Ascending aorta (tissue), 2 donors: ENCODE data around the gene TSC22D3. TPM values are rescaled to one million over a fixed set of nuclear protein-coding genes. Genes with fewer than 3 reads are reported as not detected.
A peak's percentile ranks its signal among the peaks of the same experiment; 100 is the strongest.

Experiments used
- DNase-seq, 2 donors: peaks; one replicate each; pipeline ENCODE4 v3.0.0-alpha.2; 2019; ENCODE audit warnings: low spot score in 2 of 2
- H3K27ac ChIP-seq, 2 donors: fragments of 200-600 bp; sonication (generic); one replicate each; pipeline ENCODE4 v1.5.1; 2016 to 2017; ENCODE audit warnings: mild to moderate bottlenecking in 1 of 2
- H3K27me3 ChIP-seq: fragments of 200-600 bp; sonication (generic); one replicate; pipeline ENCODE4 v1.5.1; 2017
- H3K36me3 ChIP-seq, 2 donors: fragments of 200-600 bp; sonication (generic); one replicate each; pipeline ENCODE4 v1.5.1; 2016
- H3K4me1 ChIP-seq, 2 donors: fragments of 200-600 bp; sonication (generic); one replicate each; pipeline ENCODE4 v1.5.1; 2016 to 2017; ENCODE audit warnings: mild to moderate bottlenecking in 1 of 2
- H3K4me3 ChIP-seq, 2 donors: fragments of 200-600 bp; sonication (generic); one replicate each; pipeline ENCODE4 v1.5.1; 2016 to 2017; ENCODE audit warnings: mild to moderate bottlenecking in 1 of 2
- H3K9me3 ChIP-seq, 2 donors: fragments of 200-600 bp; sonication (generic); one replicate each; pipeline ENCODE4 v1.5.1; 2016
- intact Hi-C: fragments of 100-400 bp; cut with DNase I; formaldehyde crosslinking; loops from one replicate; pipeline ENCODE4 v1.15.1; 2023
- total RNA-seq: library from RNA; depleted of rRNA; stranded (reverse); fragments of >200 nt; gene quantifications from one replicate; pipeline ENCODE4 v1.1.0, GENCODE V29; 2016
- TF ChIP-seq, protein P1 (sequence below), 3 experiments: fragments of 200-600 bp in 2 of 3; fragments of 450-650 bp in 1 of 3; sonication (generic) in 2 of 3; IDR thresholded peaks; one replicate each; pipeline ENCODE4 v1.5.1; 2016 to 2019; ENCODE audit warnings: antibody characterized with exemption in 3 of 3, mild to moderate bottlenecking in 1 of 3, moderate library complexity in 1 of 3

The TSC22D3 gene
- total RNA-seq, 1 donor from 2014 or later, result 630 TPM

DNA sequence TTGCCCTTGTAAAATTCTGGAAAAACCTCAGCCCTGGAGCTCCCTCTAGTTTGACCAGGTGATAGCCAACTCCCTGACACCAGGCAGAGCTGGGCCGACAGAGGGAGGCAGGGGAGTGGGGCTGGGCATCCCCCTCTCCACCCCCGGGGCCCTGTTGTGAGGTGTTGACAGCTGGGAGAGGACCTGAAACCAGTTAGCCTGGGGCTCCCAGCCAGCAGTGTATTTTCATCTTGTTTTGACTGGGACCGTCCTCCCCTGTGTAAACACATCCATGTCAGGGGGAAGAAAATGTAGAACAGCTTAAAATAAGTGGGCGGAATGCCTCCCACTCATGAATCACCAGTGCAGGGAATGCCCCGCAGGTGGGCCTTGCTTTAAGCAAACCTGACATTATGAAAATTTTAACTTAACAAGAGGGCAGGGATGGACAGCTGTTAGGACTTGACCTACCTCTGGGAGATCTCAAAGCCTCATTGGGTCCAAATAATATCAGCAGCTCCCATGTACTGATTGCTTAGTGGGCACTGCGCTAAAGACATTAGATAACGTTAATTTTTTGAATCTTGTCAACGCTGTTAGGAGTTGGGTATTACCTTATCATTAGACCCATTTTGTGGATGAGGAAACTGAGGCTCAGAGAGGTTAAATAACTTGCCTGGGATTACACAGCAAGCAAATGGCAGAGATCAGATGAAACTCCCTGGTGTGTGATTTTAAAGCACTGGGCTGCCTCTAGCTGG, 45.9 kb downstream of the TSC22D3 start:
- Histone ChIP-seq H3K4me3 (no peak overlapping the region), H3K4me1 (peaks cover 0 to 31% of the 10 kb centered on the region in 2 donors), H3K27ac (peak overlapping the region; percentile 76 to 82), H3K9me3 (no peaks in the 10 kb centered on the region), H3K36me3 (no peaks in the 10 kb centered on the region), H3K27me3 (no peaks in the 10 kb centered on the region)
- TF ChIP-seq, protein P1, sequence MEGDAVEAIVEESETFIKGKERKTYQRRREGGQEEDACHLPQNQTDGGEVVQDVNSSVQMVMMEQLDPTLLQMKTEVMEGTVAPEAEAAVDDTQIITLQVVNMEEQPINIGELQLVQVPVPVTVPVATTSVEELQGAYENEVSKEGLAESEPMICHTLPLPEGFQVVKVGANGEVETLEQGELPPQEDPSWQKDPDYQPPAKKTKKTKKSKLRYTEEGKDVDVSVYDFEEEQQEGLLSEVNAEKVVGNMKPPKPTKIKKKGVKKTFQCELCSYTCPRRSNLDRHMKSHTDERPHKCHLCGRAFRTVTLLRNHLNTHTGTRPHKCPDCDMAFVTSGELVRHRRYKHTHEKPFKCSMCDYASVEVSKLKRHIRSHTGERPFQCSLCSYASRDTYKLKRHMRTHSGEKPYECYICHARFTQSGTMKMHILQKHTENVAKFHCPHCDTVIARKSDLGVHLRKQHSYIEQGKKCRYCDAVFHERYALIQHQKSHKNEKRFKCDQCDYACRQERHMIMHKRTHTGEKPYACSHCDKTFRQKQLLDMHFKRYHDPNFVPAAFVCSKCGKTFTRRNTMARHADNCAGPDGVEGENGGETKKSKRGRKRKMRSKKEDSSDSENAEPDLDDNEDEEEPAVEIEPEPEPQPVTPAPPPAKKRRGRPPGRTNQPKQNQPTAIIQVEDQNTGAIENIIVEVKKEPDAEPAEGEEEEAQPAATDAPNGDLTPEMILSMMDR (IDR thresholded peaks at IDR 0.05), result peak in 1 of 3 experiments; percentile 4
- intact Hi-C loops, result no loop called here
- DNase-seq, result no peak

DNA sequence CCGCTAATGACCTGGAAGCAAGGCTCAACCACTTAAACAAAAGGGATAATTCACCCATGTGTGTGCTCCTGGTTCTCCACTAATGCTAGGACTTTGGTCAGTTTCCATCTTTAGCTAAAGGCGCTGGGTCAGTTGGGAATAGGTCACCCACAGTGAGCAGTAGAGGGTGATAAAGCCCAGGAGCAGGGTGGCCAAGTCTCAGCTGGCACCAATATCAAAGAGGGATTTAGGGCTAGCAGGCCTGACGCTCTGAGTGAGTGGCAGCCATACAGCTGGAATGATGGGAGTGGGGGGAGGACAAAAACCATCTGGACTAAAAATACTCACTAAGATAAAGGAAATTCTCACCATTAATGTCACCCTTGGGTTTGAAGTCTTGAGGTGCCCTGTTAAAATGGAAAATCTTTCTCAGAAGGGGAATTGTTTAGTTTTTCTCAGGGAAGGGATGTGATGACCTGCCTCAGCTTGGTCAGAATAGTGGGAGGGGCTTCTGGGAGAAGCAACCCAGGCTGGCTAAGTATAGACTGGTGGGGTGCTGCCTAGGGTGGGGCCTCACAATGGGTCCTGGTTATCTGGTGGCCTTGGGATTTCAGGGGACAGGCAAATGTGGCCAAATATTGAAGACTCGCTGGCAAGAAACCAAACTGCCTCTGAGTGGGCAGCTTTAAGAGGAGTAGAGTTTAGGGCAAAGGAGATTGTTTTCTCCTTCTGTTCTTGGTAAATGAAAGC, 47.1 kb downstream of the TSC22D3 start:
- intact Hi-C loops, result no loop called here
- peaks cover 0 to 31% of the 10 kb centered on the region in 2 donors for H3K4me1 ChIP-seq
- DNase-seq, result no peak

DNA sequence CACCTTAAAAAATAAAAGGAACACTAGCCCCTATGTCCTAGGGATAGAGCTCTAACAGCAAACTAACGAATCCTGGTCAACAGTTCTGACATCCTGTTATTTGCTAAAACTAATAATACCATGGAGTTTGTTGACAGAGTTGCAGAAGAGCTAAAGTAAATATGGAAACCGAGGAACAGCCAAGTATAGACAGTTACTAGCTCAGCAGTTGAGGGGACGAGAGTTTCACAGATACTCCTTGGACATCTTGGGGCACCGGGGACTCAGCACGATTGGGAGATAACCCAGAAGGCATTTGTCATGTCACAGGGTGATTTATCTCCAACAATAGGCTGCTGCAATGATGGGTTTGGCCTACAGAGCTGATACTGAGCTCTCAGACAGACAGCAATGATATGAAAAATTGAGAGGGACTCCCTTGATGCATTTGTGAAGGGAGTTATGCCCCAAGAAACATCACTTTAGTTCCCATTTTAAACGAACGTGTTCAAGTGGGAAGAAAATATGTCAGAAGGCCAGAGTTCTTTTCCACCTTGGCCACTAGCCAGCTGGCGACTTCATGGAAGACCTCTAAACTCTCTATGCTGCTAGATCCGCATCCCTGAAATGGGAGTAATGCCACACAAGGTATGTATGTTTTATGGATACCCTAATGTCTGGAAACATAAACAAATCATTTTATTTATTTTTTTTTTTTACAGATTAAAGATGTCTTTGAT, 48.6 kb downstream of the TSC22D3 start:
- Histone ChIP-seq H3K9me3 (no peaks in the 10 kb centered on the region), H3K36me3 (no peaks in the 10 kb centered on the region), H3K4me1 (peaks cover 0 to 31% of the 10 kb centered on the region in 2 donors), H3K4me3 (no peak overlapping the region), H3K27ac (peak overlapping the region in 1 of 2 donors; percentile 19), H3K27me3 (no peaks in the 10 kb centered on the region)
- TF ChIP-seq, protein P1 (IDR thresholded peaks at IDR 0.05), result no peak
- DNase-seq, result no peak
- intact Hi-C loops, result no loop called here

More for the DNA sequence above, 47.1 kb downstream of the TSC22D3 start:
- Histone ChIP-seq H3K27ac (peak overlapping the region; percentile 76 to 82), H3K36me3 (no peaks in the 10 kb centered on the region), H3K4me3 (no peak overlapping the region), H3K27me3 (no peaks in the 10 kb centered on the region), H3K9me3 (no peaks in the 10 kb centered on the region)
- TF ChIP-seq, protein P1 (IDR thresholded peaks at IDR 0.05), result no peak

DNA sequence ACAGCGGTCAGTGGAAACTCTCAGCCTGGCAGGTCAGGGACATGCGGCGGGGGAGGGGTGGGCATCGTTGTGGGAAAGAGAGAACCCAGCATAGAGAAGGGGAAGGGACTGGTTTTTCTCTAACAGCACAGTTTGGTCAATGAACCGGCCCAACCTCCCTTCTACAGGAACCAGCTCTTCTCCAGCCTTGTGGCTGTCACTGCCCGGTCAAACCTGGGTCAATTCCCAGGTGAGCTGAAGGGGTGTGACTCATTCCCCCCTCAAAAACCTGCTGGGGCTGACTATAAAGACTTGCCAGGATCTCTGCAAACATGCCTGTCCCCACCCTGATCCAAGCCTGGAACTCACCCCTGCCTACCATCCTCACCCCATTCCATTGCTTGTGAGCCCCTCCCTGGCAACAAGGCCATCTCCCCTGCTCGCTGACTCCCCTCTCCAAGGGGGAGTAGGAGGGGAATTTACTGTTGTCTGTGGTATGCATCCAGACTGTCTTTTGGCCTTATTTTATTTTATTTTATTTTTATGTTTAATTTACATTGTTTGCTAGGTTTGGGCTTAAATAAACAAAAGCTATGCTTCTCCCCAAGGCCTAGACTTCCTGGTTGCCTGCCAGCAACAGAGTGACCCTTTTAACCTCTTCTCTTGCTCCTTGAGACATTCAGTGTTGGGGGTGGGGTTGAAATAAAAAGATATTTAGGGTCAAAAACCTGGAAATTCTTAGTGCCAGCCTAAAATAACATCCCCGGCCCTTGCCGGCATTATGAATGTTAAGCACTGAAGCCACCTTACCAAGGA, 49.6 kb downstream of the TSC22D3 start:
- no peaks in the 10 kb centered on the region for H3K36me3 ChIP-seq
- TF ChIP-seq, protein P1 (IDR thresholded peaks at IDR 0.05), result no peak
- intact Hi-C loops, result no loop called here
- H3K9me3 ChIP-seq, result no peaks in the 10 kb centered on the region
- no peak for DNase-seq
- peaks cover 0 to 26% of the 10 kb centered on the region in 2 donors for H3K4me1 ChIP-seq
- H3K4me3 ChIP-seq, result no peak overlapping the region
- H3K27me3 ChIP-seq, result no peaks in the 10 kb centered on the region
- no peak overlapping the region for H3K27ac ChIP-seq

DNA sequence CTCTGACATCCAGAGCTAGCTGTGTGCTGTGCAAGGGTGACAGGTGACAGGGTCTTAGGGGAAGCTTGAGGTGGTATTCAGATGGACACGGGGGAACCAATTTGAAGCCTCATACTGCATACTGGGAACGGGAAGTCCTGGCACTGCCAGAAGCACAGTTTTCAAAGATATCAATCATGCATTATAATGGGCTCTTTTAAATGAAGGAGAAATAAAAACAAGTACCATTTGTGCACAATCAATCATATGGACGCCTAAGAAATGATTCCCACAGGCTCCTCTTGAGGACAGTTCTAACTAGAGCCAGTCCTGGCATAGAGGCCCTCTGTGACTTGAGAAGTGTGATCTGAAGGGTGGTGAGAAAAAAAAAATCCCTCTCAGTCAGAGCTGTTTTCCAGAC, 50.9 kb downstream of the TSC22D3 start:
- H3K27me3 ChIP-seq, result no peaks in the 10 kb centered on the region
- no peak overlapping the region for H3K27ac ChIP-seq
- H3K9me3 ChIP-seq, result no peaks in the 10 kb centered on the region
- H3K4me1 ChIP-seq, result peaks cover 0 to 17% of the 10 kb centered on the region in 2 donors
- DNase-seq, result no peak
- no peaks in the 10 kb centered on the region for H3K36me3 ChIP-seq
- intact Hi-C loops, result no loop called here
- no peak overlapping the region for H3K4me3 ChIP-seq
- TF ChIP-seq, protein P1 (IDR thresholded peaks at IDR 0.05), result no peak
